H1 (cell line): Measurements from ENCODE around the gene DIS3L. TPM values are rescaled to one million over a fixed set of nuclear protein-coding genes. Genes with fewer than 3 reads are reported as not detected.

Experiments used
- ASH2L ChIP-seq: fragments of 200-600, 300-600 bp; sonication (generic); IDR thresholded peaks from one replicate; pipeline ENCODE4 v1.7.1; 2017; ENCODE audit warnings: low read length
- CHD7 ChIP-seq: fragments of 300-600 bp; sonication (generic); IDR thresholded peaks from 2 replicates; pipeline ENCODE4 v1.7.1; 2012; ENCODE audit warnings: low read length, moderate library complexity, mild to moderate bottlenecking, inconsistent platforms; ENCODE audit not compliant: insufficient replicate concordance
- E2F6 ChIP-seq: IDR thresholded peaks from 2 replicates; pipeline ENCODE4 v1.6.1; 2012; ENCODE audit warnings: inconsistent platforms
- EP300 ChIP-seq, 2 experiments: IDR thresholded peaks; 1 replicate in 1 of 2; 2 replicates in 1 of 2; pipeline ENCODE4 v1.6.1; 2011 to 2012; ENCODE audit warnings: low read depth in 2 of 2, low read length in 2 of 2, mild to moderate bottlenecking in 2 of 2, borderline replicate concordance in 1 of 2, inconsistent platforms in 1 of 2, moderate library complexity in 1 of 2
- HDAC2 ChIP-seq, 2 experiments: fragments of 300-600 bp in 1 of 2; sonication (generic) in 1 of 2; IDR thresholded peaks; 2 replicates each; pipeline ENCODE4 v1.6.1; 2011 to 2012; ENCODE audit warnings: low read depth in 2 of 2, low read length in 2 of 2, mild to moderate bottlenecking in 2 of 2, moderate library complexity in 2 of 2, borderline replicate concordance in 1 of 2, inconsistent platforms in 1 of 2
- KDM4A ChIP-seq: IDR thresholded peaks from one replicate; pipeline ENCODE4 v1.7.1; 2012; ENCODE audit warnings: low read depth, mild to moderate bottlenecking, moderate library complexity, low read length, inconsistent platforms; ENCODE audit not compliant: severe bottlenecking
- PHF8 ChIP-seq: fragments of 200-600 bp; sonication (generic); conservative IDR thresholded peaks from 2 replicates; pipeline ENCODE4 v1.7.1; 2012; ENCODE audit warnings: low read depth, mild to moderate bottlenecking, inconsistent platforms, low read length, moderate library complexity
- SIX5 ChIP-seq: IDR thresholded peaks from 2 replicates; pipeline ENCODE4 v1.6.1; 2011; ENCODE audit warnings: mild to moderate bottlenecking, low read depth, low read length
- polyA plus RNA-seq, 7 experiments: library from polyadenylated mRNA; depleted of rRNA in 3 of 7; stranded (reverse) in 5 of 7; unstranded in 2 of 7; fragments of >200 nt in 5 of 7; fragments of 200-250 nt in 2 of 7; gene quantifications; 1 replicate in 5 of 7; 2 replicates in 1 of 7; 4 replicates in 1 of 7; pipeline versions ENCODE4 v1.2.1 to v1.2.3, GENCODE V29; 2011 to 2013; ENCODE audit warnings: missing spikeins in 2 of 7, mixed read lengths in 2 of 7
- total RNA-seq: library from RNA; stranded (reverse); fragmentation: NEBNext Ultra II Directional; extraction: Animal tissue kit (Norgen Biotek cat#: 25700); gene quantifications from 2 replicates; pipeline ENCODE4 v1.2.1, GENCODE V29; 2021

Gene DIS3L
- total and polyA plus RNA-seq, 2 of the 8 experiments (the other 6 are each of a cell fraction or from before 2014, with no cell fraction given) = 8.7 to 25.0 TPM

- TF ChIP-seq CHD7 (peak; percentile 43), HDAC2 (IDR thresholded peaks at IDR 0.05; ENCODE audit: borderline replicate concordance in 1 of 2, low read depth in 2 of 2, low read length in 2 of 2) (0 out of 4 replicates have a peak, but pooled peaks have one; percentile 16 to 71), PHF8 (peak; percentile 80), SIX5 (no peak), ASH2L (peak; percentile 80), EP300 (IDR thresholded peaks at IDR 0.05; ENCODE audit: borderline replicate concordance in 1 of 2, low read depth in 2 of 2, low read length in 2 of 2) (no peak), E2F6 (peak; percentile 90), KDM4A (peak; percentile 99)
Measured at GRCh38 chr15:66356359-66357236, 63.2 kb downstream of the DIS3L start, which contains the start of gene TIPIN (continued).
